Nephron (organoid): ENCODE results near the gene PLS3.

Experiments used
- H3K27ac Mint-ChIP-seq, 3 experiments: 2 replicates each; pipeline ENCODE4 v1.8.0; 2020; ENCODE audit warnings: mixed read lengths in 3 of 3, mild to moderate bottlenecking in 2 of 3, moderate library complexity in 1 of 3
- H3K27me3 Mint-ChIP-seq: 2 replicates; pipeline ENCODE4 v1.8.0; 2021; ENCODE audit warnings: low read depth, mild to moderate bottlenecking, moderate library complexity, mixed read lengths
- H3K36me3 Mint-ChIP-seq: 2 replicates; pipeline ENCODE4 v1.8.0; 2020; ENCODE audit warnings: low read depth, mixed read lengths
- H3K4me1 Mint-ChIP-seq: 2 replicates; pipeline ENCODE4 v1.8.0; 2020; ENCODE audit warnings: mixed read lengths
- H3K4me3 Mint-ChIP-seq, 3 experiments: 2 replicates each; pipeline ENCODE4 v1.8.0; 2020; ENCODE audit warnings: mild to moderate bottlenecking in 3 of 3, mixed read lengths in 3 of 3, moderate library complexity in 2 of 3
- H3K9me3 Mint-ChIP-seq: 2 replicates; pipeline ENCODE4 v1.8.0; 2020; ENCODE audit warnings: mixed read lengths
- CTCF ChIP-seq, 3 experiments: fragments of 200-600 bp; sonication (generic); IDR thresholded peaks; one replicate each; pipeline ENCODE4 v1.5.0; 2021; ENCODE audit warnings: antibody characterized with exemption in 3 of 3; ENCODE audit not compliant: unreplicated experiment in 3 of 3

PLS3 gene

GRCh38 chrX:115589419-115589818 lies 28.4 kb downstream of the PLS3 start:
- H3K9me3 Mint-ChIP-seq = no peaks in the 10 kb centered on the region
- H3K4me1 Mint-ChIP-seq = peaks cover 56% of the 10 kb centered on the region
- peaks cover 5% of the 10 kb centered on the region for H3K36me3 Mint-ChIP-seq

GRCh38 chrX:115591420-115591819 lies 30.4 kb downstream of the PLS3 start:
- no peaks in the 10 kb centered on the region for H3K9me3 Mint-ChIP-seq
- no peak for TF ChIP-seq CTCF (IDR thresholded peaks at IDR 0.05; ENCODE audit: unreplicated experiment in 3 of 3)
- peaks cover 5% of the 10 kb centered on the region for H3K36me3 Mint-ChIP-seq
- H3K4me1 Mint-ChIP-seq = peaks cover 66% of the 10 kb centered on the region
- H3K27ac Mint-ChIP-seq = peak overlapping the region; percentile 63 to 88 (median 77)
- H3K4me3 Mint-ChIP-seq = no peak overlapping the region
- no peaks in the 10 kb centered on the region for H3K27me3 Mint-ChIP-seq

More at GRCh38 chrX:115589419-115589818, 28.4 kb downstream of the PLS3 start:
- Mint-ChIP-seq H3K4me3 (no peak overlapping the region), H3K27ac (peak overlapping the region; percentile 44 to 69 (median 46)), H3K27me3 (no peaks in the 10 kb centered on the region)
- TF ChIP-seq CTCF (IDR thresholded peaks at IDR 0.05; ENCODE audit: unreplicated experiment in 3 of 3) = no peak

- Mint-ChIP-seq H3K36me3 (peaks cover 5% of the 10 kb centered on the region), H3K4me3 (peak overlapping the region in 2 of 3 experiments; percentile 44 to 80), H3K9me3 (no peaks in the 10 kb centered on the region), H3K27ac (peak overlapping the region; percentile 73 to 88 (median 77)), H3K27me3 (no peaks in the 10 kb centered on the region), H3K4me1 (peaks cover 66% of the 10 kb centered on the region)
- no peak for TF ChIP-seq CTCF (IDR thresholded peaks at IDR 0.05; ENCODE audit: unreplicated experiment in 3 of 3)
Observed at GRCh38 chrX:115591856-115592842, 31.2 kb downstream of the PLS3 start.

- H3K9me3 Mint-ChIP-seq = no peaks in the 10 kb centered on the region
- TF ChIP-seq CTCF (IDR thresholded peaks at IDR 0.05; ENCODE audit: unreplicated experiment in 3 of 3) = no peak
Observed at GRCh38 chrX:115592997-115593734, 32.2 kb downstream of the PLS3 start.

GRCh38 chrX:115595049-115595448 lies 34.1 kb downstream of the PLS3 start:
- Mint-ChIP-seq H3K4me1 (peaks cover 59% of the 10 kb centered on the region), H3K27me3 (no peaks in the 10 kb centered on the region), H3K36me3 (no peaks in the 10 kb centered on the region), H3K4me3 (no peak overlapping the region), H3K27ac (peak overlapping the region in 2 of 3 experiments; percentile 36 to 65), H3K9me3 (no peaks in the 10 kb centered on the region)
- no peak for TF ChIP-seq CTCF (IDR thresholded peaks at IDR 0.05; ENCODE audit: unreplicated experiment in 3 of 3)

More at GRCh38 chrX:115592997-115593734, 32.2 kb downstream of the PLS3 start:
- H3K27ac Mint-ChIP-seq = peak overlapping the region; percentile 73 to 88 (median 77)
- peaks cover 66% of the 10 kb centered on the region for H3K4me1 Mint-ChIP-seq
- no peaks in the 10 kb centered on the region for H3K27me3 Mint-ChIP-seq
- H3K36me3 Mint-ChIP-seq = peaks cover 5% of the 10 kb centered on the region
- peak overlapping the region in 2 of 3 experiments; percentile 68 to 80 for H3K4me3 Mint-ChIP-seq
